ENCODE results near the gene POGZ.
A peak's percentile ranks its signal among the peaks of the same experiment; 100 is the strongest.

The POGZ gene

DNA sequence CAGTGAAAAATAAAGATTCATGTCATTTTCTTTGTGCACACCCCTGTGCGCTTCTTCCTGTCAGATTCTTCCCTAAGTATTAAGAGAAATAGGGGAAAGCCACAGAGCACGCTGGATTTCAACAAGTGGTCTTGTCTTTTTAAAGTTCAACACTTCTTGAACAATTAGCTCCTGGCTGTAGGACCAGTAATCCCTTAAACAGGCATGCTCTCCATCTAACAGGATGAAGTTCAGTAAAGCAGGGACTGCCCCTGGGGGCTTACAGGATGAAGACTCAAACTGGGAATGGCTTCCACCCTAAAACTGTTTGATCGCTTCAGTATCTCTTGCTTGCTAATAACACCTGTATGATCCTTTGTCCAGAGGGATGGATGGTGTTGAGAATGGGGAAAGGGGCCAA, 55.7 kb downstream of the POGZ start:
- H3K27me3 ChIP-seq (ENCODE audit: insufficient read depth, poor library complexity, severe bottlenecking) = no peaks in the 10 kb centered on the region
- no peak overlapping the region for H3K27ac ChIP-seq (replicated peaks)

DNA sequence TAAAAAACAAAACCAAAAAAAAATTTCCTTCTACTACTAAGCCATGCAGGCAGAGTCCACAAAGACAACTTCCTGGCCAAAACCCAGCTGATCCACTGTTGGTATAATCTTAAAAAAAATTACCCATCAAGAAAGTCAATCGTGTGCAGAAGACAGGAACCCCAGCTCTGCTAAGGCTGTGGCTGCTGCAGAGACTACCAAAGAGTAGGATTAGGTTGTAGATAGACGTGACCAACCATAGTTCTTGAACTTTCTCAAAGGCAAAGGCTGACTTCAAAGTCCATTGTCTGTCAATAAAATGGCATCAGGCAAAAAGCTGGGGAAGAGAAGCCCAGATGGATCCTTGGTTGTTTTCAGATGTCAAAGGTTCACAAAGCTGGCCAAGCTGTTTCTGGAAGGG, 56.5 kb downstream of the POGZ start:
- Histone ChIP-seq H3K4me3 (replicated peaks; ENCODE audit: insufficient read depth, low read length) (no peak overlapping the region), H3K27me3 (ENCODE audit: insufficient read depth, poor library complexity, severe bottlenecking) (no peaks in the 10 kb centered on the region), H3K27ac (replicated peaks) (no peak overlapping the region)
- no peak for DNase-seq (ENCODE audit: low read depth in 1 of 2, low spot score in 1 of 2)
- no peak for TF ChIP-seq POLR2AphosphoS5 (IDR thresholded peaks at IDR 0.05; ENCODE audit: low read depth)
- TF ChIP-seq SPI1 (IDR thresholded peaks at IDR 0.05; ENCODE audit: borderline replicate concordance, low read depth) = no peak
- no peak for TF ChIP-seq GABPA (IDR thresholded peaks at IDR 0.05; ENCODE audit: low read depth)

More for the DNA sequence above, 55.7 kb downstream of the POGZ start:
- no peak for DNase-seq (ENCODE audit: low read depth in 1 of 2, low spot score in 1 of 2)
- H3K4me3 ChIP-seq (replicated peaks; ENCODE audit: insufficient read depth, low read length) = no peak overlapping the region
- no peak for TF ChIP-seq POLR2AphosphoS5 (IDR thresholded peaks at IDR 0.05; ENCODE audit: low read depth)
- TF ChIP-seq, protein P1, sequence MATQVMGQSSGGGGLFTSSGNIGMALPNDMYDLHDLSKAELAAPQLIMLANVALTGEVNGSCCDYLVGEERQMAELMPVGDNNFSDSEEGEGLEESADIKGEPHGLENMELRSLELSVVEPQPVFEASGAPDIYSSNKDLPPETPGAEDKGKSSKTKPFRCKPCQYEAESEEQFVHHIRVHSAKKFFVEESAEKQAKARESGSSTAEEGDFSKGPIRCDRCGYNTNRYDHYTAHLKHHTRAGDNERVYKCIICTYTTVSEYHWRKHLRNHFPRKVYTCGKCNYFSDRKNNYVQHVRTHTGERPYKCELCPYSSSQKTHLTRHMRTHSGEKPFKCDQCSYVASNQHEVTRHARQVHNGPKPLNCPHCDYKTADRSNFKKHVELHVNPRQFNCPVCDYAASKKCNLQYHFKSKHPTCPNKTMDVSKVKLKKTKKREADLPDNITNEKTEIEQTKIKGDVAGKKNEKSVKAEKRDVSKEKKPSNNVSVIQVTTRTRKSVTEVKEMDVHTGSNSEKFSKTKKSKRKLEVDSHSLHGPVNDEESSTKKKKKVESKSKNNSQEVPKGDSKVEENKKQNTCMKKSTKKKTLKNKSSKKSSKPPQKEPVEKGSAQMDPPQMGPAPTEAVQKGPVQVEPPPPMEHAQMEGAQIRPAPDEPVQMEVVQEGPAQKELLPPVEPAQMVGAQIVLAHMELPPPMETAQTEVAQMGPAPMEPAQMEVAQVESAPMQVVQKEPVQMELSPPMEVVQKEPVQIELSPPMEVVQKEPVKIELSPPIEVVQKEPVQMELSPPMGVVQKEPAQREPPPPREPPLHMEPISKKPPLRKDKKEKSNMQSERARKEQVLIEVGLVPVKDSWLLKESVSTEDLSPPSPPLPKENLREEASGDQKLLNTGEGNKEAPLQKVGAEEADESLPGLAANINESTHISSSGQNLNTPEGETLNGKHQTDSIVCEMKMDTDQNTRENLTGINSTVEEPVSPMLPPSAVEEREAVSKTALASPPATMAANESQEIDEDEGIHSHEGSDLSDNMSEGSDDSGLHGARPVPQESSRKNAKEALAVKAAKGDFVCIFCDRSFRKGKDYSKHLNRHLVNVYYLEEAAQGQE (IDR thresholded peaks at IDR 0.05; ENCODE audit: insufficient replicate concordance, low read depth) = no peak
- no peak for TF ChIP-seq SPI1 (IDR thresholded peaks at IDR 0.05; ENCODE audit: borderline replicate concordance, low read depth)
- TF ChIP-seq, protein P2, sequence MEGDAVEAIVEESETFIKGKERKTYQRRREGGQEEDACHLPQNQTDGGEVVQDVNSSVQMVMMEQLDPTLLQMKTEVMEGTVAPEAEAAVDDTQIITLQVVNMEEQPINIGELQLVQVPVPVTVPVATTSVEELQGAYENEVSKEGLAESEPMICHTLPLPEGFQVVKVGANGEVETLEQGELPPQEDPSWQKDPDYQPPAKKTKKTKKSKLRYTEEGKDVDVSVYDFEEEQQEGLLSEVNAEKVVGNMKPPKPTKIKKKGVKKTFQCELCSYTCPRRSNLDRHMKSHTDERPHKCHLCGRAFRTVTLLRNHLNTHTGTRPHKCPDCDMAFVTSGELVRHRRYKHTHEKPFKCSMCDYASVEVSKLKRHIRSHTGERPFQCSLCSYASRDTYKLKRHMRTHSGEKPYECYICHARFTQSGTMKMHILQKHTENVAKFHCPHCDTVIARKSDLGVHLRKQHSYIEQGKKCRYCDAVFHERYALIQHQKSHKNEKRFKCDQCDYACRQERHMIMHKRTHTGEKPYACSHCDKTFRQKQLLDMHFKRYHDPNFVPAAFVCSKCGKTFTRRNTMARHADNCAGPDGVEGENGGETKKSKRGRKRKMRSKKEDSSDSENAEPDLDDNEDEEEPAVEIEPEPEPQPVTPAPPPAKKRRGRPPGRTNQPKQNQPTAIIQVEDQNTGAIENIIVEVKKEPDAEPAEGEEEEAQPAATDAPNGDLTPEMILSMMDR (IDR thresholded peaks at IDR 0.05; ENCODE audit: insufficient read depth, low read length) = no peak
- no peak for TF ChIP-seq GABPA (IDR thresholded peaks at IDR 0.05; ENCODE audit: low read depth)

DNA sequence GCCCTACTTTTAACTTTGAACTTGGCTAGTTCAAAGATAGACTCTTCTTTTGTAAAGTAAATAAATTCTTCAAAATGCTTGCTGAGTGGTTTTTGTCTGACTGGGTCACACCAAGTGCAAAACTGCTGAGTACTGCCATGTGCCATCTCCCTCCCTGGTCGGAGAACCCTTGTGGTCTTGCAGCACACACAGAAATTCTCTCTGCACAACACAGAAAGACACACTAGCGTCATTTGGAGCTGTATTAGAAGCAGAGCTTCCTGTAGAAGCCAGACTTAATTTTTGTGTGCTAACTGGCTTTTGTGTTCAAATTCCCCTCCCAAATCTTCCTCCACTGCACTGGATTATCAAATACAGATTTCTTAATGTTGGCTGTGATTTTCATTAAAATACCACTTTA, 57.4 kb downstream of the POGZ start:
- no peak for TF ChIP-seq SPI1 (IDR thresholded peaks at IDR 0.05; ENCODE audit: borderline replicate concordance, low read depth)
- TF ChIP-seq POLR2AphosphoS5 (IDR thresholded peaks at IDR 0.05; ENCODE audit: low read depth) = no peak
- TF ChIP-seq, protein P1 (IDR thresholded peaks at IDR 0.05; ENCODE audit: insufficient replicate concordance, low read depth) = no peak
- no peak for TF ChIP-seq GABPA (IDR thresholded peaks at IDR 0.05; ENCODE audit: low read depth)
- TF ChIP-seq, protein P2 (IDR thresholded peaks at IDR 0.05; ENCODE audit: insufficient read depth, low read length) = no peak
- no peak overlapping the region for H3K4me3 ChIP-seq (replicated peaks; ENCODE audit: insufficient read depth, low read length)
- H3K27me3 ChIP-seq (ENCODE audit: insufficient read depth, poor library complexity, severe bottlenecking) = no peaks in the 10 kb centered on the region
- DNase-seq (ENCODE audit: low read depth in 1 of 2, low spot score in 1 of 2) = no peak
- no peak overlapping the region for H3K27ac ChIP-seq (replicated peaks)

DNA sequence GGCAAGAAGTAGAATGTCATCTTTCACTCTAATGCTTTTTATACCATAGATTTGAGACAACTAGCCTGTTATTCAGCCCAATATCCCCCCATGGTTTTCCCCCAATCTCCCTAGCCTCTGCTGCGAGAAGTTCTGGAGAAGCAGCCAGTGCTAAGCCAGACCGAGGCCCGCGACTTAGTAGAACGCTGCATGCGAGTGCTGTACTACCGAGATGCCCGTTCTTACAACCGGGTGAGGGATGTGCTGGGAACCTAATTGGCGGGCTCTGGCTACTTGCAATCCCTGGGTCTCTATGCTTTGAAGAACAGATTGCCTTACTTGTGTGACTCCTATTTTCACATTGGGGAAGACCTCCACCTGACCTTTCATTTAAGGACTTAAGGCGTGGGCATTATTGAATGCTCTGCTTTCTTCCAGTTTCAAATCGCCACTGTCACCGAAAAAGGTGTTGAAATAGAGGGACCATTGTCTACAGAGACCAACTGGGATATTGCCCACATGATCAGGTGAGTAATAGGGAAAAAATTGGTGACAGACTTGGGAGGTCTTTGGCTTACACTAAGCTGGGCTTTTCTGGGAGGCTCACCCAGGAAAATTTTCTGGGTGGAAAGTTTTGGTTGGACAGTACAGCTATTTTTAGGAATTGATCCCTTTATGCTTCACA, 58.0 kb downstream of the POGZ start:
- H3K27ac ChIP-seq (replicated peaks) = no peak overlapping the region
- peak; percentile 25; the same call in 1 of the 2 replicates for TF ChIP-seq POLR2AphosphoS5 (IDR thresholded peaks at IDR 0.05; ENCODE audit: low read depth)
- TF ChIP-seq, protein P1 (IDR thresholded peaks at IDR 0.05; ENCODE audit: insufficient replicate concordance, low read depth) = no peak
- H3K27me3 ChIP-seq (ENCODE audit: insufficient read depth, poor library complexity, severe bottlenecking) = no peaks in the 10 kb centered on the region
- H3K4me3 ChIP-seq (replicated peaks; ENCODE audit: insufficient read depth, low read length) = no peak overlapping the region
- no peak for DNase-seq (ENCODE audit: low read depth in 1 of 2, low spot score in 1 of 2)
